HuH-7.5 (cell line): ENCODE data around the gene GRAMD1B.

Source experiments
- DNase-seq: peaks from one replicate; pipeline ENCODE4 v3.0.0; 2011; ENCODE audit warnings: low spot score

Gene GRAMD1B

DNA sequence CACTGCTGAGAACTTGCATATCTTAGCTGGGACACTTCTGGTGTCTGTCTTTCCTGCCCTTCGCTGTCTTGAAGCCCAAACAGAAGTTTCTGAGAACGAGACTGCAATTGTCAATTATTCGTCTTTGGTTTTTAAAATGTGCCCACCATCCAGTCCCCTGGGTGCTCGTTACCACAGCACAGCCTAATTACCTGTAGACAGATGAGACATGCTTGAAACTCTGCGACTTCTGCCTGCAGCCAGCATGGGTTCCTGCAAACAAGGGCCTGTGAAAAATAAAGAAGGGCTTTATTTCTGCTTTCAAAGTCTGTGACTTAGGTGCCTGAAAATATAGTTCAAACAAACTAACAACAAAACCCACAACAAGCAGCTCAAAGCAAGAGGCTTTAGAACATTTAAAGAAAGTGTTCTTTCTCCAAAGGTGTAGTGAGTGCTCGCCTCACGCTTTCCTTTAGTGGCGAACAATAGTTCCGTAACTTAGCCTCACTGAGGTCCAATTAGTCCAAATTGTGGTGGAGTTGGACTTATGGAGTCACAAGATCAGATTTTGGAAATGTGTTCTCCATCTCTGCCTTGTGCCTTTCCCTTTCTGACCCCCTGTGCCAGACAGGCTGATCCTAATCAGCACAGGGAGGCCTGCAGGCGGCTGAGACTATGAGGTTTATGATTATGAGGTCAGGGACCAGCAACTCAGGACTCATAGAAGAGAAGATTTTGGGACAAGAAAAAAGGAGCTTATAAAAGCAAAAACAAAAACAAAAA is 20.4 kb upstream of the GRAMD1B start:
- no peak for DNase-seq

DNA sequence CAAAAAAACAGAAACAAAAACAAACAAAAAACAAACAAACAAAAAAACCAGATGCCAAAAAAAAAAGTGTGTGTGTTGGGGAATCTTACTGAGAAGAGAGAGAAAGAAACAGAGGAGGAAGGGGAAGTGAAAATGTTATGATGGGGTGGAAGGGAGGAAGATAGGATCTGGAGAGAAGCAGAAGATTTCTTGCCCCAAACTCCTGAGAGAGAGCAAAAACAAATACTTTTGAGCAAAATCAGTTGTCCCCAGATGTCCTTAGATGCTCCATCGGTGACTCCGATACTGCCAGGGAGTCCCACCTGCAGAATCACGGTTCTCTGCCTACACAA is 19.9 kb upstream of the GRAMD1B start:
- DNase-seq, result no peak

DNA sequence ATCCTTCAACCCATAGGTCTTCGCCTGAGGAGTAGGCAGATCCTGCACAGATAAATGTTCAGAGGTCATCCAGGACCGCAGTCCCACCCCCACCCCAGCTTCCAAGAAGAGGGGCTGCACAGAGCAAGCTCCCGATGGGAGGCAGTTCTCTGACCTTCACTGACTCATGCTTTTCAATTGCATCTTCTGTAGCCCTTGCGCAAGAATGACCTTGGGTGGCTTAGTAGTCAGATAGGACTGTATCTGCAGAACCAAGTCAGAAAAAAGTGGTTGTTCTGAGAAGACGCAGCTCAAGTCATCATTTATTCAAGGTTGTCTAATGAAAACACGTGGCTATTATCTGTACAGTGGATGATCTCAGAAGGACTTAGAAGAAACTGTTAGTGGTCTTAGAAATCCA is 16.4 kb upstream of the GRAMD1B start:
- DNase-seq, result no peak

DNA sequence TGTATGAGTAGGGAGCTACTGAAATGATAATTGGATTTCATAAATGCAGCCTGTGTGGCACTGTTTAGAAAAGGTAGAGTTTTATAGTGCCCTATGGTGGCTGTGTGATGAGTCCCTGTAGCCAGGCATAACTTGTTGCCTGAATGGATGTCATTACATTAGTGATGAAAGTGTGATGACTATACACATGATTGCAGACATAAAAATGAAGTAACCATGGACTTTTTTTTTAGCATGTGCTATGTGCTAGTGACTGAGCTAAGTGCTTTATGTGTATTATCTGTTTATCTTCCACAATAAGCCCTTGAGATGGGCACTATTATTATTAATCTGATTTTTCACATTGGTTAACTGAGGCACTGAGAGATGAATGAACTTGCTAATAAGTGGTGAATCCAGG is 13.5 kb upstream of the GRAMD1B start:
- DNase-seq, result no peak

DNA sequence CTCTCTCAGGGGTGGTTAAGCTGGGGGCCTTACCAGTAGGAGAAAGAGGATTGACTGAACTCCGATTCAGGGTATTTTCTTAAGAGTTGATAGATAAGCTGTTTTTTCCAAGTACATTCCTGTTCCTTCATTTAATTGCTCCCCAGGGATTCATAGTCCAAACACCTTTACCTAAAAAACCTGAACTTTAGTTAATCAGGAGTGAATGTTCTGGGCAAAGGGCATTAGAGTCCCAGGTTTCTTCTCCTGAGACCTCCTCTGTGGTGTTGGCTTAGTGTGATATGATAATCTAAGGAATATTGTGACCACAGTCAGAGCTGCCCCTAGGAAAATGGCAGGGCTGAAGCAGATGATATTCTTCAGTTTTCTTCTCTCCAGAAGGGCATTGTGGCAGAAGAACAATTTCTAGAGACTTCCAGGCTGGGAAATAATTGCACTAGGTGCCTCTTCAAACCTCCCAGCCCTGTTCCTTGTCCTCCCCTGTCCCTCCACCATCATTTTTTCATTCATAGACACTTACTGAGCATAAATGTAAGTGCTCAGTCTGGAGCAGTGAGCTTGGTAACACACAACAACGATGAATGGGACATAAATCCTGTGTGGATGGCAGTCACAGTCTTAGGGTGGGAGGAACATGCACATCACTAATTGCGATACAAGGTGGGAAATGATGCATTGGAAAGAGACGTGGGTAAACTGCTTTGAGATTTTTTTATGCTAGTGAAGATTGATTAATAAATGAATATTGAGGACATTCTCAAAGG is 11.5 kb upstream of the GRAMD1B start:
- DNase-seq, result no peak

DNA sequence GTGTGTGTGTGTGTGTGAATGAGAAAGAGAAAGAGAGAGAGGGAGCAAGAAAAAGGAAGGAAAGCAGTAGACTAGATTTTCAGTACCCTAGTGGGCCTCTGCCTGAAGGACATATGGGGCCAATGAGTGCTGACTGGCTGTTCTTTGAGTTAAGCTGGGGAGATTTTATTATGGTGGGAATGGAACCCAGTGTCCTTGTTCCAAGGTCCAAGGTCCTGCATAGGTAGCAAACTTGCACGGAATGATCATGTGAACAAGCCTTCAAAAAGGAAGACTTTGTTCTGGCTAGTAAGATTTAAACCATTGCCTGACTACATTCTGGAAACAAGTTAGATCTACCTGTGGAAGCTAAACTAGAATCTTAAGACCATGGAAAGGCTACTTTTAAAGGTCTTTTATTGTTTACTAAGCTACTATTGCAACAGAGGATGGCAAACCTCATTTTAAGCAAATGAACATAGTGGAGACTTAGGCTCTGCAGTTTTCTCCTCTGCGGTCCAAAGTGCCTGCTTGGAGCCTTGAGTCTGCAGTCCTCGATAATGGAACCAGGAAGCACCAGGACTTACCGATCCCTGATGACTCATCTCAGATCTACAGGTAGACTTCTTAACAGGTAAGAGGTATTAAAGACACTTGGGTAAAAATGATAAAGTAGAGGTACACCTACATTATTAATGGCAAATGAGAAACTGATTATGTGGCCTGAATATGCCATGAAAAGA is 10.2 kb upstream of the GRAMD1B start:
- DNase-seq, result no peak

DNA sequence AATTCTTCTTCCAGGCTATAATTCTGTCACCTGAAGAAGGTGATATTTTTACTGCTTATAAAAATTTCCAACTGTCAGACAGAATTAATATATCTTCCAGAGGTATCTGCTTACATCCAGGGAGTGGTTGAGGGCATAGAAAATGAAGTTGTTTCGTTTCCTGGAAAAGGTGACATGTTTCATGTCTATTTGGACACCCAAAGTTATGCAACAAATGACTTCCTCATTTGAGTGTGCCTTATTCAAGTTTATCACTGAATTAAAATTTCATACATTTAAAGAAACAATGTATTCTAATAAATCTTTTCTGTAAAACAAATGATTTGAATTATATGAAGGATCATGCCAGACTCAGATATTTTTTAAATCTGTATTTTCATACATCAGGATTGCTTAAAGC is 8.5 kb upstream of the GRAMD1B start:
- DNase-seq, result no peak

DNA sequence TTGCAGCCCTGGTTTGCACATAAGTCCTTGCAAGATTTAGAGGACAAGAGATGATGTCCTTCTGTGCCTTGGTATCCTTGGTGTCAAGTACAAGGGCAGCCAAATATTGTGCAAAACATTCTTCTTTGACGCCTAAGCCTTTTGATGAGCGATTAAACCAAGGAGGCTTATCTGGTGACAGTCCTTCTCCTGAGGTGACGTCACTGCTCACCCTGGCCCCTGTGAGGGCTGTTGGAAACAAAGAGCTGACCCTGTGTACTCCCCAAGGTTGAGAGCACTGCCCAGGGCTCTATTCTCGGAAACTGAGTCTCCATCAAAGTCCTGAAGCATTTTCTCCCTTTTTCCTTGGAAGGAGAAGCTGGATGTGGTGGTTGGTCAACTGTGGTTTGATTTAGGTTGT is 4.7 kb upstream of the GRAMD1B start:
- no peak for DNase-seq

DNA sequence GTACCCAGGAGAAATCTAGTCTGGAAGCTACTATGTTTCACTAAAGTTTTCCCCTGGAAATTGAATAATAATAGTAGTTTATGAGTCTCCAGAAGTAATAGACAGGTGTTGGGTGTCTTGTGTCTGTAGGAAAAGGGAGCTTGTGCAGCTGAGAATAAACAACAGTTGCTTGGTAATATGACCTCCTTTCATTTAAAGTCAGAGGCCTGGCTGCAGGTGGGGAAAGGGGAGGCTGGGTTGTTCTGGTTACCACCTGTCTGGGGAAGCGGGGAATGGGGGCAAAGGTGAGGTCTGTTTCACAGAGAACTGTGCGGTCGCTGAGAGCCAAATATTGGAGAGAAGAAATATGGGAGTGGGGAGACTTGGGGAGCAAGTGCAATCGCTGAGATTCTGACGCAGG is 3.3 kb upstream of the GRAMD1B start:
- DNase-seq, result no peak

DNA sequence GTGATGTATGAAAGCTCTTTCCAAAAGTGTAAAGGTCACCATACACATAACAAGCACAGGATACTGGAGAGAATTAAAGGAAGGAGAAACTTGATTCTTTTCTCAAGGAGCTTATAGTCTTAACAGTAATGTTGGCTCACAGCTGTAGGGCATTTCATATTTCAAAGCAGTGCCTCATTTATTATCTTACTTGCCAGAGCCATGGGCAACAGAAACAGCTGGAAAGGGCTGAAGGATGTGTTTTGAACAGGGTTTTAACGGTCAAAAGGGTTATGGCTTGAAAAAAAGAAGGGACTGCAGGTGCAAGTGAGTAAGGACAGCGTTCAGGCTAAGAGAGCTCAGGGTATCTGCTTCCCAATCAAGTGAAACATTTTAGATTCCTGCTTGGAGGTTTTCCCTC is 2.7 kb upstream of the GRAMD1B start:
- DNase-seq, result no peak

DNA sequence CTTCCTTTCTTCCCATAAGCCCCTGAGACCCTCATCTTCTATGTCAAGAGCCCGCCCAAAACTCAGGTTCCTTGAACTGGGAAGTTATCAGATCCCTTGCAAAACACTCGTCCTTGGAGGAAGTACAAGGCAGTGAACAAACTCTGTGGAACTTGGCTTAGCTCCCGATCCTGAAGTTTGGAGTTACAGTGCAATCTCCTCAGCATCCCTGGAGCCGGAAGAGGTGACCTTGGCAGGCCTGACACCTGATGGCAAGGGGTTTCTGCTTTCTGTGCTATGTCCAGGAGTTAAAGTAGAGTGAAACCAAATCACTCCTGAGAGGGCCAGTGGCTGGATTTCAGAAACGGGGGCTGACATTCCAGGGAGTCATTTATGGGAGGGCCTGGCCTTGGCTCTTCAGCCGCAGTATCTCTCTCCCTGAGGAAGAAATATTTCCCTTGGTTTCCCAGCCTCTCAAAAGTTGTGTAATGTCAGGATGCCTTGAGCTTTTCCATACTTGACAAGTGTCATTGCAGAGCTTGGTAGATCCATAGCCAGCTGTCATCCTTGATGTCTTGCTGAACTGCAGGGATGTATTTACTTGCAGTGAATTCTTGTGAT is 1.9 kb upstream of the GRAMD1B start:
- DNase-seq, result no peak

DNA sequence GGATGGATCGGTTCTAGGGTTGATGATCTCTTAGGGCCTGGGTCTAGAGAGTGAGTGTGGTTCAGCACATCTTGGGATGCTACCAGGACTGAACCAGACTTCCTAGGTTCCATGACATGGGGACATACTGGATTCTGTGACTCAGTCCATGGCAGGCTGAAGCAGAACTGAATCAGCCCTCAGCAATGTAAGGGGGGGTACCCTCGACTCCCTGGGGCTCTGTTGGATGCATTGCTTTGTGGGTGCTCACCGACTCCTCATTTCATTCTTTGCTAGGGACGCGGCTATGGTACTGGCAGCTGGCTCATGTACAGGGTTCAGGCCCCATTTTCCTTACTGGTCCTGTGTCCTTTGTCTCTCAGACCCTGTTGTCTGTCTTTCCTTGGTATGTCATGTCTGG is 733 bp upstream of the GRAMD1B start:
- no peak for DNase-seq

DNA sequence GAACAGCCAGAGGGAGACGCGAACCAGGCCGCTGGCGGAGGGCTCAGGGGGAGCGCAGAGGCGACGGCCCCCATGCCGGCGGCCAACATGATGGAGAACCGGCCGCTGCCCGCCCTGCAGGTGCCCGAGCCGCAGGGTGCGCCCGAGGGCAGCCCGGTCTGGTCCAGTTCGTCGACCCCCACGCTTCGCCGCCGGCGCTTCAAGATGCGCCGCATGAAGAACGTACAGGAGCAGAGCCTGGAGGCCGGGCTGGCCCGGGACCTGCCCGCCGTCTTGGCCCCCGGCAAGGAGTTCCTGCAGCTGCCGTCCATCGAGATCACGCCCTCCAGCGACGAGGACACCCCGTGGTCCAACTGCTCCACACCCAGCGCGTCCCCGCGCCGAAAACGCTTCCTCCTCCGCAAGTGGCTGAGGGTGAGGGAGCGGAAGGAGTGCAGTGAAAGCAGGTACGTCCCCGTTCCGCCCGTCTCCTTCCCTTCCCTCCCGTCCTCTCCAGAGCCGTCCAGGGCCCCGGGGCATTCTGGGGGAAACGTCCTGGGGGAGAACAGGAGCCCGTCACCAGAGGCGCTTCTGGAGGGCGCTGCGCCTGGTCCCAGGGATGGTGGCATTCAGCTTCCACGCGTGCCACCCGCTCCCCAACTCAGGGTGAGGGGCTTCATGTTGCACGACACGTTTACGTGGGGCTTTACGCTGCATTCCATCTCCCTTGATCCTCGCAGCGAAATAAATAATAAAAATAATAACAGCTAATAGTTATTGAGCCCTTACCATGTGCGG is 840 bp downstream of the GRAMD1B start:
- DNase-seq, result no peak

DNA sequence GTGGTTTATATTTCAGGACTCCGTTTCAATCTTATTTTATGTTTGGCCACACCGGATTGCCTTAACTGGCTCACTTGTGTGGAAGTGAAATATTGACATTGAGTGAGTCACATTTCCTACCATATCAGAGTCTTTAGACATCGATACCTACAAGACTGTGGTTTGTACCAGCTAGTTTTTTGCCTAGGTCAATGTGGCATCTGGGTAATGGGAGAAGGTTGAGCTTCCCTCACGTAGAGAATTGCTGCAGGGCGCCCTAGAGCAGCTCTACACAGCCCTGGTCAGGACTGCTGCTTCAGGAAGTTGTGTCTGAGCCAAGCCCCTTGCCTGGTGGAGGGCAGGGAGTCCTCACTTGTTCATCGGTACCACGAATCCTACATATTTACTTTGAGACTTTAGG is 1.6 kb downstream of the GRAMD1B start:
- DNase-seq, result no peak

DNA sequence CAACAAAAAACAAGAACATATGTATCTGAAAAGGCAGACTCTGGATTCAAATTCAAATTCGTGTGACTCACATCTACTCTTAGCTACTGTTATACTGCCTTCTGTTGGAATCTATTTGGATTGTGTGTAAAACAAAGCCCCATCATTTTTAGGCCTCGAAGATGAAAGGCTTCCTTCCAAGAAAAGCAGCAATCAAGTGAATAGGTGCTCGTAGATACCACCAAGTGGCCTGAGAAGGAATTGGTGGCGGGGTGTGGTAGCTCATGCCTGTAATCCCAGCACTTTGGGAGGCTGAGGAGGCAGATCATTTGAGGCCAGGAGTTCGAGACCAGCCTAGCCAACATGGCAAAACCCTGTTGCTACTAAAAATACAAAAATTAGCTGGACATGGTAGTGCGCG is 4.2 kb downstream of the GRAMD1B start:
- DNase-seq, result no peak

DNA sequence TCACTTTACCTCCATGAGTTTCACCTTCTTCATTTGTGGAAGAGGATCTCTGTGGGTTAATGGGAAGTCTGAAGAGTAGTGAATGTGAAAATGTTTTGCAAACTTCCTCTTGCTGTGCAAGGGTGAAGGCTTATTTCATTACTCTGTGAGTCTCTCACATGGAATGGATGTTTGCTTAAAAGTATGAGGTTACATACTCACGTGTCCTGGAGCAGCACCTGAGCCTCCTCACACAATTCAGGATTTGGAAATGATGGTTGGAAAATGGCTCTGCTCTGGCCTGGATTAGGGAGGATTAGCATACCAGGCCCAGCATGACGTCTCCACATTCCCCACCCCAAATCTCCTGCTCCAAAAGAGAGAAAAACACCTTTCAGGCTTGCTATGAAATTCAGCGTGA is 4.8 kb downstream of the GRAMD1B start:
- no peak for DNase-seq

DNA sequence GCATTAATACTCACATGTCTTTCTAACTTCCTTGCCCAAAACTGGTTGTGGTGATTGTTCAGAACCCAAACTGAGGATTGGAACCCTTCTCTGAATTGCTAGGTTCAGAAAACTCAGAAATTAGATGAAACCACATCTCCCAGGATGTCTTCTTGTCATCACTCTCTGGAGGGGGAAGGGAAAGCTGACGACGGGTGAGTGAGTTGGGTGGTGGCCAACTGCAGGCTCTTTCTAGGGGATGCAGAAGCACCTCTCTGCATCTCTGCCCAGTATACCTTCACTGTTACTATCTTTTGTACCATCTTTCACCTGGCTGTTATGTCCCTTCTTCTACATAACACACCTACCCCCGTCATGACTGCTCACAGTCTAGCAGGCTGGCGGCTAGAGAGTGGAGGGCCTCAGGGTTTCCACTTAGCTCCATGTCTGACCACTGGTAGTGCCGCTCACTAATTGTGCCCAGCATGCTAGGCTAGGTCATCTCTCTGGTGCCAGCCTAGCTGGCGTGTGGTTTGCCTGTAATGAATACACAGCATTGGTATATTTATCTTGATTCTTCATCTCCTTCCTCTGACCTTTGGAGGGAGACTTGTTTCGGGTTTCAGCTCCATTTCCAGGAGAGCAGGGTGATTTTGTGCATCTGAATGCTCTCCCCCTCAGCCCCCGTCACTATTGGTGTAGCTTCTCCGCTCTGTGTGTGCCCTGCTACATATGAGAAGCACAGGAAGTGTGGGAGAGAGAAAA is 7.3 kb downstream of the GRAMD1B start:
- no peak for DNase-seq

DNA sequence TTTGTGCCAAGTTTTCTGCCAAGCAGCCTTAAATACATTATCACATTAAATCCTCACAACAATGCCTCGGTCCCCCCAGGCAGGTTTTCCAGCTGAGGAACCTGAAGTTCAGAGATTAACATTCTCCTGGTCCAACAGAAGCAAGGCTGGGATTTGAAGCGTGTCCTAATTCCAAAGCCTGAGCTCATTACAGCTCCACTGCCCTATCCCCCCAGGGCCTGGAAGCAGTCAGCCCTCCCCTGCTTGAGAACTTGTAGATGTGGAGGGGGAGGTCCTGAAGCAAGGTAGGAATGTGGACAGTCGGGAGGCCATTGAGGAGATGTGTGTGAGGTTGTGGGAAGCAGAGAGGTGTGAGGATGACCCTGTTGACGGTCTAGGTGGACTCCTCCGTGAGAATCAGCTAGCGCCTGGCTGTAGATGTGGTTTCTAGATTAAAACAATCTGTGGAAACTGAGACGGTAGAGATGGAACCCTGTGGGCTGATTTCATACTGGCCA is 8.1 kb downstream of the GRAMD1B start:
- DNase-seq, result no peak

DNA sequence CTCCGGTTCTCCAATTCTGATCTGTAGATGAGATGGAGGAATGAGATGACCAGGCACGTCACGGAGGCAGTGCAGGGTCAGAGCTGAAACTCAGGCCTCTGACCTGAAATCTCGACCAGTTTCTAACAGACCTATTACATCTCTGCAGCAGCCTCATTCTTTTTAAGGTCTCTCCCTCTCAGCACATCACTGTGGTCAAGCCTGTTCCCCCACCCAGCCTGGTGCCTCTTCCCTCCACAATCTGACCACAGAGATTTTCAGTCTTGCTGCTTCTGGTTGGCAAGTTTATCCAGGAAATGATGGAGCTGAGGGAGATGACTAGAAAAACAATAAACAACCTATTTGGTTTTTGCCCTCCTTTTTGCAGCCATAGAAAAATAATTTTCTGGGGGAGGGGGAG is 9.5 kb downstream of the GRAMD1B start:
- DNase-seq, result no peak

DNA sequence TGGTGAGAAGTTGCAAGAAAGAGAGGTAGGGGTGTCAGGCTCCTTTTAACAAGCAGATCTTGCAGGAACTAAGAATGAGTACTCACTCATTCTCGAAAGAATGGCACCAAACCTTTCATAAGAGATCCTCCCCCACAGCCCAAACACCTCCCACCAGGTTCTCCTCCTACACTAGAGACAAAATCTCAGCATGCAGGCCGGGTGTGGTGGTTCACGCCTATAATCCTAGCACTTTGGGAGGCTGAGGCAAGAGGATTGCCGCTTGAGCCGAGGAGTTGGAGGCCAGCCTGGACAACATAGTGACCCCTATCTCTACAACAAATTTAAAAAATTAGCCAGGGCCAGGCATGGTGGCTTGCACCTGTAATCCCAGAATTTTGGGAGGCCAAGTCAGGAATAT is 11.1 kb downstream of the GRAMD1B start:
- no peak for DNase-seq
